Effector memory CD4-positive, alpha-beta T cell (primary cell): ENCODE measurements around the gene ABCG1.

Source experiments
- DNase-seq, 3 donors: peaks; one replicate each; pipeline ENCODE4 v3.0.0-alpha.2; 2020
- H3K27ac ChIP-seq: 2 replicates; pipeline ENCODE4 v1.7.0; 2013; ENCODE audit warnings: mild to moderate bottlenecking, low read length, moderate library complexity; ENCODE audit not compliant: insufficient read depth, poor library complexity, severe bottlenecking
- H3K27me3 ChIP-seq: replicated peaks from 2 replicates; pipeline ENCODE4 v1.7.0; 2013; ENCODE audit warnings: mild to moderate bottlenecking, low read length; ENCODE audit not compliant: insufficient read depth, control insufficient read depth, poor library complexity, severe bottlenecking
- H3K36me3 ChIP-seq: 2 replicates; pipeline ENCODE4 v1.7.0; 2013; ENCODE audit warnings: mild to moderate bottlenecking, low read length, moderate library complexity; ENCODE audit not compliant: control insufficient read depth, insufficient read depth
- H3K4me1 ChIP-seq: 2 replicates; pipeline ENCODE4 v1.7.0; 2013; ENCODE audit warnings: low read length, mild to moderate bottlenecking; ENCODE audit not compliant: control insufficient read depth, insufficient read depth, poor library complexity, severe bottlenecking
- H3K4me3 ChIP-seq: 2 replicates; pipeline ENCODE4 v1.7.0; 2013; ENCODE audit warnings: low read length, low read depth, mild to moderate bottlenecking; ENCODE audit not compliant: insufficient read depth, poor library complexity, severe bottlenecking
- H3K9me3 ChIP-seq: 2 replicates; pipeline ENCODE4 v1.7.0; 2013; ENCODE audit warnings: mild to moderate bottlenecking, low read length, moderate library complexity; ENCODE audit not compliant: control insufficient read depth

ABCG1 gene

GRCh38 chr21:42303443-42303842, 84.5 kb downstream of the ABCG1 start:
- no peak overlapping the region for H3K4me3 ChIP-seq
- DNase-seq, result no peak
- no peaks in the 10 kb centered on the region for H3K9me3 ChIP-seq
- H3K27ac ChIP-seq, result no peak overlapping the region
- no peaks in the 10 kb centered on the region for H3K4me1 ChIP-seq
- no peaks in the 10 kb centered on the region for H3K27me3 ChIP-seq
- H3K36me3 ChIP-seq, result no peaks in the 10 kb centered on the region

DNA sequence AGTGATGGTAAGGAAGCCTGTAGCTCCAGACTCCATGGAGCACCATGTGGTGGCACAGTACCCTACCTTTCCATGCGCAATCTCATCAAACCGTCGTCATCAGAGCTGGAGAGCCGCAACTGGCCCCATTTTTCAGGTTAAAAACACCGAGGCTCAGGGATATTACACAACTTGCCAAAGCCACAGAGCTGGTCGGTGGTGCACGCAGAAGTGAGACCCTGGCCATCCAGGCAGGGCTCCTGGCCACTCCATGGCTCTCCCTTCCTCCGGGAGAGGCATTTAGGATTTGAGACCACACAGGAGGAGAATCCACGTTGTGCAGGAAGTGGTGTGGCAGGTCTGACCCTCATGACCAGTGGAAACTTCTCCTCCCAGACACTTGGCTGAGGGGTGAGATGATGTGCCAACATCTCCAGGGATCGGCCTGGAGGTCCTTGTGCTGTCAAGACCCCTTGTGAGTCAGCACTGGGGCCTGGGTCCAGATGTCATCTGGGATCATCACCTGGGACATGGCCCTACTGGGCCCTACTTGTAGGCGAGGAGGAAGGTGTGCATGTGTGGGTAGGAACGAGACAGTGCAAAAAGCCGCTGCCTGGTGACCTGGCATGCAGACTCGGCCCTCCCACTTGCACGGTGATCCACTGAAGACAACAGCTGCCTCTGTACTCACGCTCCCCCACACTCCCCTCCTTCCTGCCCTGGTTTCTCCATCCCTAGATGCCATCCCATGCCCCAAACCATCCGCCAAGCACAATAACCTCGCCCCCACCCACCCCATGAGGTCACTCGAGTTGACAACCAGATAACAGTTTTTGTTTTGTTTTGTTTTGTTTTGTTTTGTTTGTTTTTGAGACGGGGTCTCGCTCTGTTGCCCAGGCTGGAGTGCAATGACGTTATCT, 85.9 kb downstream of the ABCG1 start:
- Histone ChIP-seq H3K27me3 (no peaks in the 10 kb centered on the region), H3K4me1 (no peaks in the 10 kb centered on the region), H3K4me3 (no peak overlapping the region), H3K9me3 (no peaks in the 10 kb centered on the region), H3K36me3 (no peaks in the 10 kb centered on the region), H3K27ac (no peak overlapping the region)
- no peak for DNase-seq

DNA sequence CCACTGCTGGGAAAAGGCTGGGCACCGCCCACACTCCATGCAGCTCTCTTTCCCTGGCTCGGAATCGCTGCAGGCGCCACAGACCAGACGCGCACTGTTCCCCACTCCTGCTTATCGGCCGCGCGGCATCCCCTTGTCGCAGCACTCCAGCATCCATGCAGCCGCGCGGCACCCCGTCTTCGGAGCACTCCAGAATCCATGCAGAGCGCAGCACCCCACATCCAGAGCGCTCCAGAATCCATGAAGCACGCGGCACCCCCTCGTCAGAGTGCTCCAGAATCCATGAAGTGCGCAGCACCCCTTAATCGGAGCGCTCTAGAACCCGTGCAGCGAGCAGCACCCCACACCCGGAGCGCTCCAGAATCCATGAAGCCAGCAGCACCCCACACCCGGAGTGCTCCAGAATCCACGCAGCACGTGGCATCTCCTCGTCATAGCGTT, 86.8 kb downstream of the ABCG1 start:
- H3K4me1 ChIP-seq, result no peaks in the 10 kb centered on the region
- no peaks in the 10 kb centered on the region for H3K36me3 ChIP-seq
- DNase-seq, result no peak
- no peaks in the 10 kb centered on the region for H3K27me3 ChIP-seq
- H3K4me3 ChIP-seq, result no peak overlapping the region
- H3K9me3 ChIP-seq, result no peaks in the 10 kb centered on the region
- H3K27ac ChIP-seq, result no peak overlapping the region

- no peaks in the 10 kb centered on the region for H3K27me3 ChIP-seq
- no peaks in the 10 kb centered on the region for H3K9me3 ChIP-seq
- H3K4me3 ChIP-seq, result no peak overlapping the region
- H3K36me3 ChIP-seq, result no peaks in the 10 kb centered on the region
- no peak overlapping the region for H3K27ac ChIP-seq
- no peaks in the 10 kb centered on the region for H3K4me1 ChIP-seq
- DNase-seq, result no peak
Observed at GRCh38 chr21:42306366-42307035, 87.6 kb downstream of the ABCG1 start.

- no peaks in the 10 kb centered on the region for H3K27me3 ChIP-seq
- no peaks in the 10 kb centered on the region for H3K4me1 ChIP-seq
- H3K27ac ChIP-seq, result no peak overlapping the region
- H3K4me3 ChIP-seq, result no peak overlapping the region
- no peak for DNase-seq
- H3K36me3 ChIP-seq, result no peaks in the 10 kb centered on the region
- no peaks in the 10 kb centered on the region for H3K9me3 ChIP-seq
Observed at GRCh38 chr21:42307106-42307505, 88.2 kb downstream of the ABCG1 start.

GRCh38 chr21:42308161-42308913, 89.4 kb downstream of the ABCG1 start:
- no peaks in the 10 kb centered on the region for H3K9me3 ChIP-seq
- no peak overlapping the region for H3K27ac ChIP-seq
- H3K4me3 ChIP-seq, result no peak overlapping the region
- no peaks in the 10 kb centered on the region for H3K27me3 ChIP-seq
- H3K4me1 ChIP-seq, result no peaks in the 10 kb centered on the region
- DNase-seq, result no peak
- H3K36me3 ChIP-seq, result no peaks in the 10 kb centered on the region

- no peaks in the 10 kb centered on the region for H3K36me3 ChIP-seq
- no peaks in the 10 kb centered on the region for H3K9me3 ChIP-seq
- no peak overlapping the region for H3K4me3 ChIP-seq
- no peaks in the 10 kb centered on the region for H3K4me1 ChIP-seq
- H3K27me3 ChIP-seq, result no peaks in the 10 kb centered on the region
- DNase-seq, result no peak
- H3K27ac ChIP-seq, result no peak overlapping the region
Observed at GRCh38 chr21:42308914-42309752, 90.2 kb downstream of the ABCG1 start.

DNA sequence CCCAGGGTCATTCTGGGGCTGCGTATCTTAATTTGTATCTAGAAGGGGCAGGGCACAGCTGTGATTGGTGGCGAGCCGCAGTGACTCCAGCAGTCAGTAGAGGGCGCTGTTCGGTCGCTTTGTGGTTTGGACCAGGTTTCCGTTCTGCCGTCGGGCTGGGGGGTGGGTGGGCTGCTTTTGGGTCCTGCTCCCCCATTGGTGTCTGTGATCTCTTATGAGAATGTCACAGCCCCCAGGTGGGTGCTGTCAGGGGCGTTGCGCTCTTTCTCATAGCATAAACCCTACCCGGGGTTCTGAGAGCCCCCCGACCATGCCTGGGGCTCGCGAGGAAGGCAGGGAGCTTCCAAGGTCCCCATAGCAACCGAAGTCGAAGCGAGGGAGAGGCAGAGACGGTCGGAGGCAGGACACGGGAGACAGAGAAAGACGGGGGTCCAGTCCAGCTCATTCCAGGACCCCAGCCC, 90.8 kb downstream of the ABCG1 start:
- DNase-seq, result peak; percentile 34 to 47 (median 37)
- Histone ChIP-seq H3K36me3 (no peaks in the 10 kb centered on the region), H3K4me3 (no peak overlapping the region), H3K9me3 (no peaks in the 10 kb centered on the region), H3K27me3 (no peaks in the 10 kb centered on the region), H3K27ac (no peak overlapping the region), H3K4me1 (no peaks in the 10 kb centered on the region)

DNA sequence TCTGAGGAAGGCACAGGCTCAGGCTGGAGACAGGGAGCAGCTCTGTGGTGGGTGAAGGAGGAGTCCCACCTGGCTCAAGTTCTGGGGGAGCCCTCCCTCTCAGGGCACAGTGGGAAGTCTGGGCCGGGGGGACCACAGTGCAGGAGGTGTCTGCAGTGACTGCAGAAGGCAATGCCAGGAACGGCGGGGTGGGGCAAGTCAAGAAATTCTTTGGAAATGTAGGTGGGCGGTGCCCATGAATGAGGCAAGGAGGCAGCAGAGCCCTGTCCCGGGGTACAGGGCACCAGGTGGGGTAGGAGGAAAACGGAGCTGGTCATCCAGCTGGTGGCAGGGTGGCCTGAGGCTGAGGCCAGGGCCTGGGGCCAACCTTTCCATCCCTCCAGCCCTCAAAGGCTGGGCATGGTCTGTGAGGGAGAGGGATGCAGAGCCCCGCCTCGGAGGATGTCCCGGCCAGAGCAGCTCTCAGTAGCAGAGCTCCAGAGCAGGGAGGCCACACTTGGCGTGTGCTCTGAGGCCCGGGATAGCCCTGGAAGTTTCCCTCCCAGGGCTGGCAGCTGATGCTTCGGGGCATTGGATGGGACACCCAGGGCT, 91.6 kb downstream of the ABCG1 start:
- no peak for DNase-seq
- Histone ChIP-seq H3K9me3 (no peaks in the 10 kb centered on the region), H3K4me1 (no peaks in the 10 kb centered on the region), H3K36me3 (no peaks in the 10 kb centered on the region), H3K4me3 (no peak overlapping the region), H3K27me3 (no peaks in the 10 kb centered on the region), H3K27ac (no peak overlapping the region)
